Heart right ventricle (tissue), 16 donors: ENCODE results near the gene TTC31. TPM values are rescaled to one million over a fixed set of nuclear protein-coding genes. Genes with fewer than 3 reads are reported as not detected.
A peak's percentile ranks its signal among the peaks of the same experiment; 100 is the strongest.

Experiments used
- ATAC-seq, 8 donors: fragments of 200-7000 bp; cut with Tn5 transposase; one replicate each; pipeline ENCODE4 v1.9.1; 2020; ENCODE audit warnings: mild to moderate bottlenecking in 8 of 8, moderate library complexity in 8 of 8, moderate number of reproducible peaks in 1 of 8
- DNase-seq, 2 donors: peaks; one replicate each; pipeline ENCODE4 v3.0.0-alpha.2; 2020
- H3K27ac ChIP-seq, 10 donors: fragments of 200-600 bp; sonication (generic) in 2 of 10; one replicate each; pipeline versions ENCODE4 v1.5.0 to v1.8.0; 2020 to 2022; ENCODE audit warnings: mild to moderate bottlenecking in 3 of 10
- H3K27me3 ChIP-seq, 7 donors: fragments of 200-600 bp; one replicate each; pipeline ENCODE4 v1.8.0; 2021 to 2022; ENCODE audit warnings: mild to moderate bottlenecking in 2 of 7
- H3K36me3 ChIP-seq, 9 donors: fragments of 200-600 bp; sonication (generic) in 1 of 9; one replicate each; pipeline versions ENCODE4 v1.5.0 to v1.8.0; 2020 to 2022; ENCODE audit warnings: mild to moderate bottlenecking in 2 of 9
- H3K4me1 ChIP-seq, 9 donors: fragments of 200-600 bp; sonication (generic) in 1 of 9; one replicate each; pipeline versions ENCODE4 v1.5.0 to v1.8.0; 2020 to 2022; ENCODE audit warnings: mild to moderate bottlenecking in 4 of 9
- H3K4me3 ChIP-seq, 10 donors: fragments of 200-600 bp; sonication (generic) in 2 of 10; one replicate each; pipeline versions ENCODE4 v1.5.0 to v1.8.0; 2020 to 2022; ENCODE audit warnings: mild to moderate bottlenecking in 7 of 10, moderate library complexity in 2 of 10
- H3K9me3 ChIP-seq, 11 donors: fragments of 200-600 bp in 10 of 11; sonication (generic) in 2 of 11; one replicate each; pipeline versions ENCODE4 v1.5.0 to v1.8.0; 2013 to 2022; ENCODE audit warnings: mild to moderate bottlenecking in 2 of 11, control low read depth in 1 of 11, moderate library complexity in 1 of 11
- CTCF ChIP-seq, 9 donors: fragments of 200-600 bp; sonication (generic) in 2 of 9; IDR thresholded peaks; one replicate each; pipeline versions ENCODE4 v1.5.0 to v1.8.0; 2021 to 2022; ENCODE audit warnings: antibody characterized with exemption in 9 of 9, mild to moderate bottlenecking in 5 of 9, moderate library complexity in 1 of 9
- whole genome bisulfite sequencing, 2 donors: extraction: QIAGEN DNeasy Blood & Tissue Kit; methylation state at CpG; one replicate each; pipeline ENCODE4 v1.1.7; 2013; ENCODE audit warnings: inconsistent platforms in 1 of 2; 5-methylcytosine and 5-hydroxymethylcytosine counted together
- intact Hi-C, 10 donors: fragments of 100-400 bp; cut with DNase I; formaldehyde crosslinking; loops; one replicate each; pipeline versions ENCODE4 v1.11.1 to v1.14.2; 2022
- polyA plus RNA-seq, 2 donors: library from polyadenylated mRNA; stranded (reverse); fragments of 200-250 nt; gene quantifications; one replicate each; pipeline ENCODE4 v1.2.3, GENCODE V29; 2013
- total RNA-seq, 10 donors: library from RNA; stranded (reverse); fragmentation: NEBNext Ultra II Directional in 3 of 10; extraction: Animal tissue kit (Norgen Biotek cat#: 25700) in 3 of 10; gene quantifications; one replicate each; pipeline versions ENCODE4 v1.2.1 to v1.2.4, GENCODE V29; 2021 to 2023
- donor health status: Arrhythmogenic right ventricular cardiomyopathy.
- donor health status: ischemic (EF 13 %, LVEDD 7.1; RV severe dilation, severe dysfunction).
- donor health status: healthy with polysubstance abuse.
- donor health status: DM: no; HTN: yes; CAD: no.
- donor health status: DM: no; HTN: no; CAD: no.
- donor health status: ischemic (EF 25% LVEDD 6.9; RV normal size, moderate dysfunction).
- donor health status: ischemic (EF 25% LVEDD 5.7; RV mildly dilated, moderate dysfunction).
- donor health status: healthy.
- donor health status: DM: yes; HTN: yes; CAD: no.
- donor health status: Ischemic cardiomyopathy.
- donor health status: ischemic (EF 35%, LVEDD 5.7; RV mildly dilated, moderate dysfunction).
- donor health status: nonischemic (EF 11% LVEDD 7.7; RV severe dilation, severe dysfunction).
- donor health status: DM: yes; HTN: yes; CAD: no.
- donor health status: PGD.
- donor health status: ischemic (EF 29% LVEDD 5.4; RV normal size, mild dysfunction).
- donor health status: nonischemic (EF 23%, LVEDD 6.1; RV moderate dilation, normal function).

TTC31 gene
- total and polyA plus RNA-seq, 12 donors = 7.2 to 18.7 (median 9.4) TPM

- peak overlapping the region in 3 of 10 donors; percentile 9 to 97 (median 92) for H3K27ac ChIP-seq
- ATAC-seq = no peak
- H3K27me3 ChIP-seq = peaks cover 0 to 42% (median 0%) of the 10 kb centered on the region in 7 donors
- no peaks in the 10 kb centered on the region for H3K9me3 ChIP-seq
- H3K4me1 ChIP-seq = peaks cover 6 to 65% (median 48%) of the 10 kb centered on the region in 9 donors
- peaks cover 0 to 7% (median 0%) of the 10 kb centered on the region in 9 donors for H3K36me3 ChIP-seq
- WGBS, 2 donors = 90 to 97% methylated on average over 1 of the region's 1 CpG
- no peak for TF ChIP-seq CTCF (IDR thresholded peaks at IDR 0.05)
- H3K4me3 ChIP-seq = peak overlapping the region in 2 of 10 donors; percentile 8 to 58
- no peak for DNase-seq
- intact Hi-C loops = loop anchor here in 1 of 10 donors (2.0 kb wide), 1 partner anchor 17 kb away; the partner anchor contains the start of genes C2orf81 and WDR54
These were observed 44.6 kb upstream of the TTC31 start for GRCh38 chr2:74438248-74438647.

- intact Hi-C loops = loop anchor here in 1 of 10 donors (2.0 kb wide), 1 partner anchor 19 kb away; the partner anchor contains the start of genes C2orf81 and WDR54
- WGBS, 2 donors = 31 to 43% methylated on average over 3 of the region's 3 CpGs
- TF ChIP-seq CTCF (IDR thresholded peaks at IDR 0.05) = no peak
- Histone ChIP-seq H3K9me3 (no peaks in the 10 kb centered on the region), H3K4me1 (peaks cover 6 to 73% (median 56%) of the 10 kb centered on the region in 9 donors), H3K27me3 (peaks cover 0 to 43% (median 0%) of the 10 kb centered on the region in 7 donors), H3K36me3 (peaks cover 0 to 7% (median 0%) of the 10 kb centered on the region in 9 donors), H3K4me3 (peak overlapping the region; percentile 31 to 71 (median 58)), H3K27ac (peak overlapping the region; percentile 51 to 97 (median 87))
- DNase-seq = no peak
- ATAC-seq = no peak
These were observed 43.5 kb upstream of the TTC31 start for GRCh38 chr2:74439373-74439772.

- Histone ChIP-seq H3K27ac (peak overlapping the region; percentile 51 to 97 (median 87)), H3K4me1 (peaks cover 6 to 72% (median 57%) of the 10 kb centered on the region in 9 donors), H3K27me3 (peaks cover 0 to 43% (median 0%) of the 10 kb centered on the region in 7 donors), H3K4me3 (peak overlapping the region; percentile 31 to 71 (median 58)), H3K36me3 (peaks cover 0 to 7% (median 0%) of the 10 kb centered on the region in 9 donors), H3K9me3 (no peaks in the 10 kb centered on the region)
- peak; percentile 82 to 83 for DNase-seq
- peak; percentile 40 to 72 (median 67) for ATAC-seq
- intact Hi-C loops = loop anchor here in 1 of 10 donors (2.0 kb wide), 1 partner anchor 19 kb away; the partner anchor contains the start of genes C2orf81 and WDR54
- 5 to 7% methylated on average over 14 of the region's 14 CpGs for WGBS, 2 donors
- no peak for TF ChIP-seq CTCF (IDR thresholded peaks at IDR 0.05)
These were observed 43.0 kb upstream of the TTC31 start for GRCh38 chr2:74439803-74440377.

GRCh38 chr2:74440378-74441169 is 42.3 kb upstream of the TTC31 start:
- DNase-seq = peak; percentile 90 to 92
- ATAC-seq = peak; percentile 91 to 96 (median 94)
- intact Hi-C loops = no loop called here
- H3K4me1 ChIP-seq = peaks cover 6 to 68% (median 57%) of the 10 kb centered on the region in 9 donors
- H3K4me3 ChIP-seq = peak overlapping the region; percentile 31 to 71 (median 58)
- H3K27ac ChIP-seq = peak overlapping the region; percentile 51 to 97 (median 87)
- H3K9me3 ChIP-seq = no peaks in the 10 kb centered on the region
- 7% methylated on average over 45 of the region's 45 CpGs for WGBS, 2 donors
- H3K36me3 ChIP-seq = peaks cover 0 to 7% (median 0%) of the 10 kb centered on the region in 9 donors
- TF ChIP-seq CTCF (IDR thresholded peaks at IDR 0.05) = peak in 8 of 9 donors; percentile 13 to 49 (median 35)
- H3K27me3 ChIP-seq = peaks cover 0 to 43% (median 0%) of the 10 kb centered on the region in 7 donors
